ENCODE measurements around the gene COL17A1.

COL17A1 gene

DNA sequence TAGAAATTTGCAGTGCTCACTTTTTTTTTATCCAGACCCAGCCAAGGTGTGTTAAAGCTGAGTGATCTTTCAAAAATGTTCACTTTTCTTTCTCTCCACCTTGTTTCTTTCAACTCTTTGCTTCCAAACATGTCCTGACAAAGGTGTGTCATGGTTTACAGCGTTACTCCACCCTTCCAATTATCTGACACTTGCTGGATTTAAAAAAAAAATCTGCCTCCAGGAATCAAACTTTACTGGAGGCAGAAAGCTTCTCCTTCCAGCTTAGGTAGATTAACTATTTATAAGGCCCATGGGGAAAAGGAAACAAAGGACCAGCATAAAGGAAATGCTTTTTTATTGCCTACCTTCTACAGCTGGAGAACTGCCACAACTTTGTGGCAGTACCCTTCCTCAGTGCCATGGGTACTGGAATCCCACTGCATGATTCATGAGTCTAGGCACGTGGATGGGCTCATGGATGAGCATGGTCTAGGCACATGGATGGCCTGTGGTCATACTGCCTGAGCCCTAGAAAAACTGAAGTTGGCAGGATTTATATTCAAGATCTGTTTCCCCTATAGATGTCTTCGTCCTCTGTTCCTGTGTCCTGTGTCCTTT, at the start of gene COL17A1:
Gene COL17A1 (minus strand): TSS at position 80 of the 600 bp plus-strand sequence. CDS start 5,207 bp downstream, outside the sequence.
- Histone ChIP-seq H3K36me3 (replicated peaks) (no peaks in the 10 kb centered on the region), H3K4me3 (ENCODE audit: low read depth, low read length) (no peak within 1 kb of the TSS), H3K27ac (no peak within 1 kb of the TSS), H3K27me3 (replicated peaks) (no peaks in the 10 kb centered on the region)
- TF ChIP-seq, protein P1, sequence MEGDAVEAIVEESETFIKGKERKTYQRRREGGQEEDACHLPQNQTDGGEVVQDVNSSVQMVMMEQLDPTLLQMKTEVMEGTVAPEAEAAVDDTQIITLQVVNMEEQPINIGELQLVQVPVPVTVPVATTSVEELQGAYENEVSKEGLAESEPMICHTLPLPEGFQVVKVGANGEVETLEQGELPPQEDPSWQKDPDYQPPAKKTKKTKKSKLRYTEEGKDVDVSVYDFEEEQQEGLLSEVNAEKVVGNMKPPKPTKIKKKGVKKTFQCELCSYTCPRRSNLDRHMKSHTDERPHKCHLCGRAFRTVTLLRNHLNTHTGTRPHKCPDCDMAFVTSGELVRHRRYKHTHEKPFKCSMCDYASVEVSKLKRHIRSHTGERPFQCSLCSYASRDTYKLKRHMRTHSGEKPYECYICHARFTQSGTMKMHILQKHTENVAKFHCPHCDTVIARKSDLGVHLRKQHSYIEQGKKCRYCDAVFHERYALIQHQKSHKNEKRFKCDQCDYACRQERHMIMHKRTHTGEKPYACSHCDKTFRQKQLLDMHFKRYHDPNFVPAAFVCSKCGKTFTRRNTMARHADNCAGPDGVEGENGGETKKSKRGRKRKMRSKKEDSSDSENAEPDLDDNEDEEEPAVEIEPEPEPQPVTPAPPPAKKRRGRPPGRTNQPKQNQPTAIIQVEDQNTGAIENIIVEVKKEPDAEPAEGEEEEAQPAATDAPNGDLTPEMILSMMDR (IDR thresholded peaks at IDR 0.05; ENCODE audit: low read depth, low read length, missing control alignments) = no peak
- no peak for DNase-seq
- in situ Hi-C loops (cut with HindIII; ENCODE audit: low pct_ligation_motif_present, low sequenced_read_pairs) = no loop called here

DNA sequence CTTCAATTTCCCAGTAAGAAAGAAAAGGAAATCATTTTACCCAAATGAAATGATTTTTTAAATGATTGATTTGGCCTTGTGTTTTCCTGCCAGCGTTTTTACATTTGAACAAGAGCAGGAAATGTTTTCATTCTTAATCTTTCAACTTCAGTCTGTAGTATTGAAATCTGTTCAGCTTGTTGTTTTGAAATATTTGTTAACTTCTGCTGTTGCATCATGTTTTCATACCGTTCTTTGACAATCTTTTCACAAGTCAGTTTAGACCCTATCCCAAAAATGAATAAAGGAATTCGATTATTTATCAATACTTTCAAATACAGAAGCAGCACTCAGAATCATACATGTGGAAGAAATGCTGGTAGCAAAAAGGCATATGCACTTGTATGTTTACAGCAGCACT, 44.4 kb upstream of the COL17A1 start:
- TF ChIP-seq, protein P1 (IDR thresholded peaks at IDR 0.05; ENCODE audit: low read depth, low read length, missing control alignments) = no peak
- Histone ChIP-seq H3K27me3 (replicated peaks) (no peaks in the 10 kb centered on the region), H3K4me3 (ENCODE audit: low read depth, low read length) (no peak overlapping the region), H3K36me3 (replicated peaks) (no peaks in the 10 kb centered on the region), H3K27ac (no peak overlapping the region)
- no peak for DNase-seq
- in situ Hi-C loops (cut with HindIII; ENCODE audit: low pct_ligation_motif_present, low sequenced_read_pairs) = no loop called here

DNA sequence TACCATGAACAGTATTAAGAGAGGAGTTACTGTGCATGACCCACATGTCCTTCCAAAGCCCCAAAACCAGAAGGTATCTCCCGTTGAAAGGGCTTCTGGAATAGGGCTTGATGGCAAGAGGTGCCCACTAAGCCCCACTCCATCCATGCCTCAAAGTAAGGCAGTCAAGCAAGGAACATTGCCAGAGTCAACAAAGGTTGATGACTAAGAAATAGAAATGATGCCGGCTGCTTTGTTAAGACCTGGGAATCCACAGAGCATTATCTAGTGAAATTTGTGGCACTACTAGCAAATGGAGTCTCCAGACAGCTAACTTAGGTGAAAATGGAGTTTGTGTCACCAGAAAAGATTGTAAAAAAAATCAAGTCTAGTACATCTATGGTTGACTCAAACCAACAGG, 42.5 kb upstream of the COL17A1 start:
- no peak overlapping the region for H3K27ac ChIP-seq
- no peak for DNase-seq
- in situ Hi-C loops (cut with HindIII; ENCODE audit: low pct_ligation_motif_present, low sequenced_read_pairs) = no loop called here
- no peak overlapping the region for H3K4me3 ChIP-seq (ENCODE audit: low read depth, low read length)
- no peaks in the 10 kb centered on the region for H3K27me3 ChIP-seq (replicated peaks)
- no peaks in the 10 kb centered on the region for H3K36me3 ChIP-seq (replicated peaks)
- TF ChIP-seq, protein P1 (IDR thresholded peaks at IDR 0.05; ENCODE audit: low read depth, low read length, missing control alignments) = no peak

DNA sequence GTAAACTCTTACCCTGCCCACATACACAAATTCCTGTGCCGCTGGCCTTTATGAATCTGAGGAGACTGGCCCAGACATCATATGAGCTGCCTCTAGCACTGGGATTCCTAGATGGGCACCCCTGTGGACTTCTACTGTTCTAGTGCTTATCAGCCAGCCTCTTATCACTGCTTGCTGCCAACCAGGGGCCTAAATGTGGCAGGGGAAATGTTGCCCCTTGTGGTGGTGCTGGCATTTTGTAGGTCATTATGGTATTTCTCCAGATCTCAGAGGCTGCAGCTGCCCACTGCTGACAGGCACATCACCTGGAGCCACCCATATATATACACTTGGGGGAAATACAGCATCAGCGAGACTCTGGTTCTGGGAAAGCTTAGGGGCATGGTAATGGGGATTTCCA, 41.7 kb upstream of the COL17A1 start:
- H3K27me3 ChIP-seq (replicated peaks) = no peaks in the 10 kb centered on the region
- no peak overlapping the region for H3K4me3 ChIP-seq (ENCODE audit: low read depth, low read length)
- in situ Hi-C loops (cut with HindIII; ENCODE audit: low pct_ligation_motif_present, low sequenced_read_pairs) = no loop called here
- TF ChIP-seq, protein P1 (IDR thresholded peaks at IDR 0.05; ENCODE audit: low read depth, low read length, missing control alignments) = peak; percentile 40
- DNase-seq = no peak
- H3K36me3 ChIP-seq (replicated peaks) = no peaks in the 10 kb centered on the region
- H3K27ac ChIP-seq = no peak overlapping the region

DNA sequence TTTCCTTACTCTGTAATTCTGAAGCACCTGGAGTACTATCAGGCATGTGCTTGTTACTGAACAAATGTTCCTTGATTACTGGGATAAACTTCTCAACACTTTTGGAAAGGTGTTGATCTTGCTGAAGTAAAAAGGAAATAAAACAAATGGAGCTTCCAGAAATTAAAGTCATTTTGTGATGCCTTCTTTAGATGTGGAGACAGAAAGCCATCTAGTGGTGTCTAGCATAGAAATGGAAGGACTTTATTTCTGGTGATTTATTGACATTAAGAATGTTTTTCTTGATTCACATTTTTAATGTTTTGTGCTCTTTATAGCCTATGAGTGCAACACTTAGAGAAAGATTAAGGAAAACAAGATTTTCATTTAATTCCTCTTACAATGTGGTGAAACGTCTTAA, 37.7 kb upstream of the COL17A1 start:
- no peak overlapping the region for H3K27ac ChIP-seq
- no peak overlapping the region for H3K4me3 ChIP-seq (ENCODE audit: low read depth, low read length)
- no peaks in the 10 kb centered on the region for H3K36me3 ChIP-seq (replicated peaks)
- in situ Hi-C loops (cut with HindIII; ENCODE audit: low pct_ligation_motif_present, low sequenced_read_pairs) = no loop called here
- no peaks in the 10 kb centered on the region for H3K27me3 ChIP-seq (replicated peaks)
- TF ChIP-seq, protein P1 (IDR thresholded peaks at IDR 0.05; ENCODE audit: low read depth, low read length, missing control alignments) = peak; percentile 33
- DNase-seq = no peak
